Astrocyte of the cerebellum (primary cell): ENCODE measurements around the gene UNC13C.

Experiments used
- DNase-seq: peaks from one replicate; pipeline ENCODE4 v3.0.0-alpha.2; 2011; ENCODE audit warnings: low read depth
- H3K4me3 ChIP-seq: 2 replicates; pipeline ENCODE4 v1.5.1; 2011; ENCODE audit warnings: mild to moderate bottlenecking, low read depth, low read length, moderate library complexity
- in situ Hi-C: cut with HindIII; loops from 2 replicates; pipeline ENCODE4 v1.10.0; 2017; ENCODE audit warnings: low sequenced_read_pairs
- TF ChIP-seq, protein P1 (sequence below): IDR thresholded peaks from 2 replicates; pipeline ENCODE4 v1.5.1; 2012; ENCODE audit warnings: low read length, low read depth, moderate library complexity, mild to moderate bottlenecking; ENCODE audit errors: missing control alignments

UNC13C gene

DNA sequence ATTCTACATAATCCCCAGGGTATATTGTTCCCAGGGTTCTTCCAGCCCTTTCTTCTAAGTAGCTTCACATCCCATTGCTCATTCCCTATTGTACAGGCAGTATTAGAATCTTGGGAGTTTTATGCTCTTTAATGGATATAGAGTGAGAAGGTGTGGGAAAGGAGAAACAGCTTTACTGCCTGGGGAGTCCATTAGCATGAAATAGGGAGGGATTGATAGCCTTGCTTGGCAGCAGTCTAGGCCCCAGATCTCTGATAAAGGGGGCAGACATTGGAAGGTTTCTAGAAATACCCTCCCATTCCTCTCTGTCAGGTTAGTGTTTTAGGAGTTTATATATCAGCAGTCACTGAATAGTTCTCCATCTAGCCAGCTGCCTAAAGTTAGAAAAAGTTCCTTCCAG, 334.3 kb downstream of the UNC13C start:
- H3K4me3 ChIP-seq, result no peak overlapping the region
- TF ChIP-seq, protein P1, sequence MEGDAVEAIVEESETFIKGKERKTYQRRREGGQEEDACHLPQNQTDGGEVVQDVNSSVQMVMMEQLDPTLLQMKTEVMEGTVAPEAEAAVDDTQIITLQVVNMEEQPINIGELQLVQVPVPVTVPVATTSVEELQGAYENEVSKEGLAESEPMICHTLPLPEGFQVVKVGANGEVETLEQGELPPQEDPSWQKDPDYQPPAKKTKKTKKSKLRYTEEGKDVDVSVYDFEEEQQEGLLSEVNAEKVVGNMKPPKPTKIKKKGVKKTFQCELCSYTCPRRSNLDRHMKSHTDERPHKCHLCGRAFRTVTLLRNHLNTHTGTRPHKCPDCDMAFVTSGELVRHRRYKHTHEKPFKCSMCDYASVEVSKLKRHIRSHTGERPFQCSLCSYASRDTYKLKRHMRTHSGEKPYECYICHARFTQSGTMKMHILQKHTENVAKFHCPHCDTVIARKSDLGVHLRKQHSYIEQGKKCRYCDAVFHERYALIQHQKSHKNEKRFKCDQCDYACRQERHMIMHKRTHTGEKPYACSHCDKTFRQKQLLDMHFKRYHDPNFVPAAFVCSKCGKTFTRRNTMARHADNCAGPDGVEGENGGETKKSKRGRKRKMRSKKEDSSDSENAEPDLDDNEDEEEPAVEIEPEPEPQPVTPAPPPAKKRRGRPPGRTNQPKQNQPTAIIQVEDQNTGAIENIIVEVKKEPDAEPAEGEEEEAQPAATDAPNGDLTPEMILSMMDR, result no peak
- no peak for DNase-seq
- in situ Hi-C loops, result no loop called here

GRCh38 chr15:54321426-54321825, 343.2 kb downstream of the UNC13C start:
- H3K4me3 ChIP-seq, result no peak overlapping the region
- TF ChIP-seq, protein P1, result no peak
- in situ Hi-C loops, result no loop called here
- DNase-seq, result no peak

GRCh38 chr15:54322341-54322740, 344.1 kb downstream of the UNC13C start:
- TF ChIP-seq, protein P1, result no peak
- in situ Hi-C loops, result no loop called here
- DNase-seq, result no peak
- H3K4me3 ChIP-seq, result no peak overlapping the region

- DNase-seq, result no peak
- TF ChIP-seq, protein P1, result no peak
- in situ Hi-C loops, result no loop called here
- H3K4me3 ChIP-seq, result no peak overlapping the region
Measured at GRCh38 chr15:54345301-54345700, 367.1 kb downstream of the UNC13C start.

GRCh38 chr15:54345827-54346226, 367.6 kb downstream of the UNC13C start:
- no peak overlapping the region for H3K4me3 ChIP-seq
- in situ Hi-C loops, result no loop called here
- no peak for DNase-seq
- TF ChIP-seq, protein P1, result no peak

DNA sequence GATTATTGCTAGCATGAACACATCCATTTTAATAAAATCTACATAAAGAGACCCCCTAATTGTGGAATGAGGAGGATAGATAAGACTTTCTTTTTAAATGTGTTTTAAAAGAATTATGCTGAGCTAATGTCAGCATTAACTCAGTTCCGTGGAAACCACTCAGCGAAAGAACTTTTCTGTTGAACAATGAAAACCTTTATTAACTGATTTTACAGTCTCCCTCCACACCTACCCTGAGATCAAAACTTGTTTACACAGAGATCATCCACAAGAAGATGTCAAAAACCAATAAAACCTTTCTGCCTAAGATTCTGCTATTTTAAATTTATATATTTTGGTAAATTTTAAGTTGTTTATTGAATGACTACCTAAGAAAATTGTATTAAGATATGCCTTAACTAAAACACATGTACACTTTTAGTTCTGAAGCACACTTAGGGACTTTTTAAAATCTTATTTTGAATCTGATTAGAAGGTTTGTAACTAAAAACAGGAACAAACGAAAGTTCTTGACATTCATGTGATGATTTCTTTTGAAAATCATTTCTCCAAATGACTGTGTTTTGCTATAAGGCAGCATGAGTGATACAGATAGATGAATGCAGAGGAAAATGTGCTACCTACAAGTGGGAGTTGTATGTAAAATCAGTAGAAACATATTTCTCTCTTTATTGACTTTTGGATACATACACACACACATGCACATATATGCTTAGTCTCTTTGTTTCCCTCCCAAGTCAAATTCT, 369.0 kb downstream of the UNC13C start:
- DNase-seq, result no peak
- H3K4me3 ChIP-seq, result no peak overlapping the region
- in situ Hi-C loops, result no loop called here
- TF ChIP-seq, protein P1, result no peak
